ENCODE measurements around the gene MANF.

- TF ChIP-seq CTCF (conservative IDR thresholded peaks at IDR 0.05; ENCODE audit: low read length), result no peak
- no peak for TF ChIP-seq EZH2phosphoT487 (IDR thresholded peaks at IDR 0.05; ENCODE audit: borderline replicate concordance, low read depth, low read length)
Observed at GRCh38 chr3:51398595-51399310, 13.7 kb downstream of the MANF start.
